Liver (tissue), 9 donors: ENCODE results near the gene CHST3. TPM values are rescaled to one million over a fixed set of nuclear protein-coding genes. Genes with fewer than 3 reads are reported as not detected.

Experiments used
- DNase-seq: peaks from one replicate; pipeline ENCODE4 v3.0.0-alpha.2; 2017; ENCODE audit warnings: low spot score
- H3K27ac ChIP-seq, 2 donors: one replicate each; pipeline ENCODE4 v1.7.0; 2013; ENCODE audit warnings: inconsistent platforms in 2 of 2, low read length in 2 of 2, control low read depth in 1 of 2, low read depth in 1 of 2, mild to moderate bottlenecking in 1 of 2
- H3K27me3 ChIP-seq, 4 donors: one replicate each; pipeline versions ENCODE4 v1.6.1 to v1.7.0; 2013; ENCODE audit warnings: low read length in 3 of 4, inconsistent platforms in 1 of 4, mild to moderate bottlenecking in 1 of 4, moderate library complexity in 1 of 4; ENCODE audit not compliant: control insufficient read depth in 4 of 4, insufficient read depth in 4 of 4
- H3K36me3 ChIP-seq, 4 donors: one replicate each; pipeline versions ENCODE4 v1.6.1 to v1.7.0; 2013; ENCODE audit warnings: low read length in 3 of 4, mild to moderate bottlenecking in 3 of 4, low read depth in 1 of 4, moderate library complexity in 1 of 4; ENCODE audit not compliant: control insufficient read depth in 4 of 4, insufficient read depth in 3 of 4
- H3K4me1 ChIP-seq, 4 donors: one replicate each; pipeline versions ENCODE4 v1.6.1 to v1.7.0; 2013; ENCODE audit warnings: low read length in 3 of 4, mild to moderate bottlenecking in 3 of 4, moderate library complexity in 1 of 4; ENCODE audit not compliant: control insufficient read depth in 4 of 4, insufficient read depth in 4 of 4
- H3K4me3 ChIP-seq, 3 donors: one replicate each; pipeline versions ENCODE4 v1.6.1 to v1.7.0; 2013; ENCODE audit warnings: low read length in 3 of 3, control low read depth in 1 of 3, low read depth in 1 of 3, mild to moderate bottlenecking in 1 of 3
- H3K9ac ChIP-seq, 2 donors: one replicate each; pipeline ENCODE4 v1.7.0; 2013; ENCODE audit warnings: low read length in 2 of 2, mild to moderate bottlenecking in 2 of 2, moderate library complexity in 2 of 2, control low read depth in 1 of 2, low read depth in 1 of 2
- H3K9me3 ChIP-seq, 4 donors: one replicate each; pipeline versions ENCODE4 v1.6.1 to v1.7.0; 2013; ENCODE audit warnings: low read length in 3 of 4; ENCODE audit not compliant: control insufficient read depth in 4 of 4
- CTCF ChIP-seq: fragments of 150-350 bp; IDR thresholded peaks from 2 replicates; pipeline ENCODE4 v1.5.1; 2017; ENCODE audit warnings: improper control_type of control experiment, low read depth, low read length; ENCODE audit not compliant: missing input control
- EGR1 ChIP-seq, 2 donors: IDR thresholded peaks; 2 replicates each; pipeline ENCODE4 v1.6.1; 2016 to 2018; ENCODE audit warnings: antibody characterized with exemption in 2 of 2, low read depth in 2 of 2
- FOXA1 ChIP-seq: IDR thresholded peaks from 2 replicates; pipeline ENCODE4 v1.6.1; 2016; ENCODE audit warnings: antibody characterized with exemption
- GABPA ChIP-seq, 2 donors: IDR thresholded peaks in 1 of 2; conservative IDR thresholded peaks in 1 of 2; 2 replicates each; pipeline ENCODE4 v1.6.1; 2016; ENCODE audit warnings: antibody characterized with exemption in 2 of 2, mild to moderate bottlenecking in 1 of 2, moderate library complexity in 1 of 2
- HNF4G ChIP-seq: IDR thresholded peaks from 2 replicates; pipeline ENCODE4 v1.6.1; 2016; ENCODE audit warnings: antibody characterized with exemption
- JUND ChIP-seq, 2 donors: IDR thresholded peaks; 2 replicates each; pipeline ENCODE4 v1.6.1; 2016; ENCODE audit warnings: antibody characterized with exemption in 2 of 2
- RXRA ChIP-seq, 2 donors: IDR thresholded peaks; 2 replicates each; pipeline ENCODE4 v1.6.1; 2017 to 2018; ENCODE audit warnings: antibody characterized with exemption in 2 of 2, mild to moderate bottlenecking in 1 of 2
- SP1 ChIP-seq: IDR thresholded peaks from 2 replicates; pipeline ENCODE4 v1.6.1; 2018; ENCODE audit warnings: antibody characterized with exemption, mild to moderate bottlenecking
- YY1 ChIP-seq: IDR thresholded peaks from 2 replicates; pipeline ENCODE4 v1.6.1; 2016; ENCODE audit warnings: antibody characterized with exemption, mild to moderate bottlenecking
- ZBTB33 ChIP-seq: IDR thresholded peaks from 2 replicates; pipeline ENCODE4 v1.6.1; 2016; ENCODE audit warnings: antibody characterized with exemption
- WGBS: extraction: QIAGEN DNeasy Blood & Tissue Kit; methylation state at CpG from one replicate; pipeline ENCODE4 v1.1.7; 2013; 5-methylcytosine and 5-hydroxymethylcytosine counted together
- polyA plus RNA-seq, 2 donors: library from polyadenylated mRNA; stranded (reverse) in 1 of 2; unstranded in 1 of 2; fragments of 200-250 nt in 1 of 2; fragments of >200 nt in 1 of 2; fragmentation: Nextera tagmentation in 1 of 2; extraction: Ambion mirVana in 1 of 2; gene quantifications; one replicate each; pipeline versions ENCODE4 v1.2.1 to v1.2.3, GENCODE V29; 2013 to 2015
- total RNA-seq, 2 donors: library from RNA; depleted of rRNA; stranded (reverse); fragments of >200 nt; gene quantifications; one replicate each; pipeline ENCODE4 v1.2.3, GENCODE V29; 2014
- donor health status: healthy.
- donor health status: healthy.
- donor health status: healthy.
- donor health status: healthy.
- donor health status: healthy.

Gene CHST3
- total and polyA plus RNA-seq, 4 donors: 0.29 to 4.3 (median 1.5) TPM

DNA sequence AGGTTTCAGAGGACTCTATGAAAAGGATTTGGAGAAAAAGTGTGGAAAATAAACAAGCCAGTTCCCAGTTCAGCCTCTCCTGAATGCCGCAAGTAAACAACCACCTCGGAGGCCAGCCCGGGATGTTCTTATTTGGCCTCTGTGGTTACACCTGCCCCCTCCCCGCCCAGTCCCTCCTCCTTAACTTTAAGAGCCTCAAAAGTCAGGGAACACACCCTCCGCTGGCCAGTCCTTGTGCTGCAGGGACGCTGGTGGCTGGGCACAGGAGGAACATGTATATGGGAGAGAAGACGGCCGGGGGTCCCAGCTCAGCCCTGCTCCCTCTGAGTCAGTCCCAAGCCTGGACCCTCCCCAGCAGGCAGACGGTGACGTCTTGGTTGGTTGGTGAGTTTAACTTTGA, 6.1 kb downstream of the CHST3 start:
- no peak overlapping the region for H3K27ac ChIP-seq
- H3K4me3 ChIP-seq: no peak overlapping the region
- WGBS: 65% methylated on average over 10 of the region's 10 CpGs
- H3K9me3 ChIP-seq: no peaks in the 10 kb centered on the region
- no peak for TF ChIP-seq EGR1 (IDR thresholded peaks at IDR 0.05; ENCODE audit: low read depth in 2 of 2)
- no peak for TF ChIP-seq ZBTB33
- no peak for TF ChIP-seq CTCF
- no peak for TF ChIP-seq HNF4G
- no peak for TF ChIP-seq YY1
- no peak for TF ChIP-seq RXRA (IDR thresholded peaks at IDR 0.05)
- no peak for TF ChIP-seq GABPA (IDR thresholded peaks at IDR 0.05 in 1 of 2, conservative IDR thresholded peaks at IDR 0.05 in 1 of 2)
- no peak for TF ChIP-seq SP1
- no peaks in the 10 kb centered on the region for H3K36me3 ChIP-seq
- H3K9ac ChIP-seq: no peak overlapping the region
- DNase-seq: no peak
- H3K4me1 ChIP-seq: peaks cover 0 to 1% (median 0%) of the 10 kb centered on the region in 4 donors
- H3K27me3 ChIP-seq: peaks cover 0 to 3% (median 2%) of the 10 kb centered on the region in 4 donors

DNA sequence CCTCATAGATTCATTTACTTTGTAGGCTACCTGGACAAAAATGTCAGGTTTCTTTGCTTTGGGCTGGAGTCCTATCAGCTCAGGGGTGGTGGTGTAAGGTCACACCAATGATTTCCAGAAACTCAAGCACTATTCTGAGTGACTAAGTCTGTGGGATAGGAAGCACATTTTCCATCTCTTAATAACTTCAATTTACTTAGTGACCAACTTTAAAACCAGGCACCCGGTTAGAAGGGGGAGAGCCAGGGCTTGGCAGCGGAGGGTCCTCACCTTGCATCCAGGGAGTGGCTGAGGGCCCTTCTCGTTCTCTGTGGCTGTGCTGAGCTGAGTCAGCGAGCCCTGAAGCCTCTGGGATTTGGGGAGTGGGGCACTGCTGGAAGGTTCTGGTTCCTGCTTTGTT, 6.7 kb downstream of the CHST3 start:
- Histone ChIP-seq H3K4me3 (no peak overlapping the region), H3K27ac (no peak overlapping the region), H3K9ac (no peak overlapping the region), H3K27me3 (peaks cover 0 to 3% (median under 1%) of the 10 kb centered on the region in 4 donors), H3K36me3 (no peaks in the 10 kb centered on the region), H3K4me1 (peaks cover 0 to 7% (median 3%) of the 10 kb centered on the region in 4 donors), H3K9me3 (no peaks in the 10 kb centered on the region)
- 83% methylated on average over 4 of the region's 4 CpGs for WGBS
- TF ChIP-seq JUND (IDR thresholded peaks at IDR 0.05) (no peak), SP1 (no peak), CTCF (no peak), ZBTB33 (no peak), FOXA1 (no peak), GABPA (IDR thresholded peaks at IDR 0.05 in 1 of 2, conservative IDR thresholded peaks at IDR 0.05 in 1 of 2) (no peak)
- DNase-seq: no peak
